ENCODE data around the gene LGALS12. TPM values are rescaled to one million over a fixed set of nuclear protein-coding genes. Genes with fewer than 3 reads are reported as not detected.

Gene LGALS12
- total and polyA plus RNA-seq, 10 of the 15 experiments (the other 5 are each of a cell fraction or from before 2014, with no cell fraction given): not detected

GRCh38 chr11:63512816-63513215, 6.9 kb downstream of the LGALS12 start (continued):
- TF ChIP-seq YY1 (IDR thresholded peaks at IDR 0.05; ENCODE audit: low read depth, low read length): no peak
- TF ChIP-seq RFX5 (IDR thresholded peaks at IDR 0.05; ENCODE audit: low read depth, low read length): no peak

DNA sequence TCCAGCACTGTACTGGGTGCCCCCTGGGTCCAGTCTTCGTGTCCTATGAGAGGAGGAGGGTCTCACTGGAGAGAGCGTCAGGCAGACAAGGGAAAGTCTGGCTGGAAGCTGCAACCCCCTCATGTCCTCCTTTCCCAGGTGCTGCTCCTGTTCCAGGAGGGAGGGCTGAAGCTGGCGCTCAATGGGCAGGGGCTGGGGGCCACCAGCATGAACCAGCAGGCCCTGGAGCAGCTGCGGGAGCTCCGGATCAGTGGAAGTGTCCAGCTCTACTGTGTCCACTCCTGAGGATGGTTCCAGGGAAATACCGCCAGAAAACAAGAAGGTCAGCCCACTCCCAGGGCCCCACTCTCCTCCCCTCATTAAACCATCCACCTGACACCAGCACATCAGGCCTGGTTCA, 10.2 kb downstream of the LGALS12 start:
- Histone ChIP-seq H3K9me3 (replicated peaks; ENCODE audit: control insufficient read depth, insufficient read depth, low read length) (no peaks in the 10 kb centered on the region; the same call in 2 of the 3 replicates), H4K20me1 (ENCODE audit: control insufficient read depth, insufficient read depth) (no peaks in the 10 kb centered on the region), H3K79me2 (ENCODE audit: control insufficient read depth, insufficient read depth, low read length) (no peaks in the 10 kb centered on the region), H3K4me2 (ENCODE audit: control insufficient read depth, insufficient read depth) (no peak overlapping the region), H3K27me3 (replicated peaks in 1 of 2; ENCODE audit: control insufficient read depth in 2 of 2, insufficient read depth in 2 of 2, low read length in 1 of 2) (no peaks in the 10 kb centered on the region; a peak in 1 of 4 replicates), H3K27ac (ENCODE audit: control insufficient read depth, insufficient read depth) (no peak overlapping the region), H3K4me1 (ENCODE audit: control insufficient read depth, insufficient read depth, low read length) (no peaks in the 10 kb centered on the region), H3K36me3 (ENCODE audit: control insufficient read depth in 2 of 2, insufficient read depth in 2 of 2, low read length in 1 of 2) (no peaks in the 10 kb centered on the region), H3K4me3 (no peak overlapping the region), H2AFZ (ENCODE audit: control insufficient read depth, low read depth, low read length) (no peak overlapping the region), H3K9ac (ENCODE audit: control insufficient read depth, insufficient read depth, low read length) (no peak overlapping the region)
- POLR2A ChIA-PET: no interaction called here
- SMC1A ChIA-PET (ENCODE audit: uncharacterized antibody, unreplicated experiment): no interaction called here
- TF ChIP-seq E4F1 (IDR thresholded peaks at IDR 0.05; ENCODE audit: borderline replicate concordance, partially characterized antibody) (no peak), GABPA (IDR thresholded peaks at IDR 0.05; ENCODE audit: low read depth) (no peak), ZNF207 (IDR thresholded peaks at IDR 0.05; ENCODE audit: borderline replicate concordance) (no peak), BMI1 (IDR thresholded peaks at IDR 0.05; ENCODE audit: borderline replicate concordance) (no peak), POLR2A (IDR thresholded peaks at IDR 0.05; ENCODE audit: low read depth, low read length) (no peak)
- in situ Hi-C loops (cut with MboI) (no loop called here), intact Hi-C loops (cut with micrococcal nuclease; ENCODE audit: unreplicated experiment) (no loop called here)
- WGBS (ENCODE audit: insufficient coverage, insufficient replicate concordance, low lambda C conversion rate, missing lambda C conversion rate): 25% methylated on average over 6 of the region's 6 CpGs
- BruUV-seq (replicated peaks): no TSS peak
- FAIRE-seq: no peak
- RAD21 ChIA-PET (ENCODE audit: unreplicated experiment): interaction anchor here (2.3 kb wide), 1 partner anchor 37 kb away, joined by 4 read pairs; no protein-coding TSS in a partner anchor
- no peak for ATAC-seq
- CTCF ChIA-PET: interaction anchor here (0.7 kb wide), 1 partner anchor 26 kb away, joined by 3 read pairs; no protein-coding TSS in a partner anchor
- no peak for DNase-seq (ENCODE audit: low read depth, low spot score)

Measured in GM12878 (cell line).